ENCODE results near the gene MTG2.

The MTG2 gene

DNA sequence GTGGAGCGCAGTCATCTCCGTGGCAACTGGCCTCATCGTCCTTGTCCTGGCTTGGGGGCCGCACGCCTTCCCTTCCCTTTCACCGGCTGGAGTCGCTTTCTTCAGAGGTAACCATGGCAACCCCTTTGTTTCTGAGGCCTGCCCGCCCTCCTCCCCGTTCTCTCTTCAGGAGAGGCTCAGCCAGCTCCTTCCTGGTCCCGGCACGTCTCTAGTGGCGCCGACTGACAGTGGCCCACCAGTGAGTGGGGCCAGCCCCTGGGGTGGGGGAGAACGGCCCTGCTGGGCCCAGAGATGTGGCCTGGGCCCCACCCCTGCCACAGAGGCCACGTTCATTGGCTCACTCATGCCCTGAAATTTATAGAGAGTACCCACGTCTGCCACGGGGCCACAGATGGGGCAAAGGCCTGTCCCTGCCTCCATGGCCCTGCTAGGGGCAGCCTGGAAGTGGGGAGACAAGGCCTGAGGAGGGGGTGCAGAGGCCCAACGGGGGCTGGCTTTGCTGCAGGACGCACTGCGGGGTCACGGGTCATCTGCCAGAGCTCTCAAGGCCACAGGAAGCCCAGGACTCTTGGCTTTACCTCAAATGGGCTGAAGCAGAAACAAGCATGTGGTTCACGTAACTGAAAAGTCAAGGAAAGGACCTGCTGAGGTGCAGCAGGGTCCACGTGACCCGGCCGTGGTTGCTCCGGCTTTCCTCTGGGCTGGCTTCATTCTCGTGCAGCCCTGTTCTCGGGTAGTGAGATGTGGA is 54.1 kb downstream of the MTG2 start:
- no peak for DNase-seq

DNA sequence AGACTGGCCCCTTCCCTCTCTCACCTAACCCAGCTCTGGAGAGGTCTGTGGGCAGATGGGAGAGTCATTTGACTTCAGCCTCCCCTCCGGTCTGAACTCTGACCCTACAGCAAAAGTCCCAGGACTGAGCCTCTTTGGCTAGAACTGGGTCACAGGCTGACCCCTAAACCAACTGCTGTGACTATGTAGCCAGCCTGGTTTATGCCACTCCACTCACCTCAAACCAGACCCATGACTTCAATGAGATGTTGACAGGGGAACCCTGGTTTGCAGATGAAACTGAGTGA is 54.6 kb downstream of the MTG2 start:
- DNase-seq, result no peak

DNA sequence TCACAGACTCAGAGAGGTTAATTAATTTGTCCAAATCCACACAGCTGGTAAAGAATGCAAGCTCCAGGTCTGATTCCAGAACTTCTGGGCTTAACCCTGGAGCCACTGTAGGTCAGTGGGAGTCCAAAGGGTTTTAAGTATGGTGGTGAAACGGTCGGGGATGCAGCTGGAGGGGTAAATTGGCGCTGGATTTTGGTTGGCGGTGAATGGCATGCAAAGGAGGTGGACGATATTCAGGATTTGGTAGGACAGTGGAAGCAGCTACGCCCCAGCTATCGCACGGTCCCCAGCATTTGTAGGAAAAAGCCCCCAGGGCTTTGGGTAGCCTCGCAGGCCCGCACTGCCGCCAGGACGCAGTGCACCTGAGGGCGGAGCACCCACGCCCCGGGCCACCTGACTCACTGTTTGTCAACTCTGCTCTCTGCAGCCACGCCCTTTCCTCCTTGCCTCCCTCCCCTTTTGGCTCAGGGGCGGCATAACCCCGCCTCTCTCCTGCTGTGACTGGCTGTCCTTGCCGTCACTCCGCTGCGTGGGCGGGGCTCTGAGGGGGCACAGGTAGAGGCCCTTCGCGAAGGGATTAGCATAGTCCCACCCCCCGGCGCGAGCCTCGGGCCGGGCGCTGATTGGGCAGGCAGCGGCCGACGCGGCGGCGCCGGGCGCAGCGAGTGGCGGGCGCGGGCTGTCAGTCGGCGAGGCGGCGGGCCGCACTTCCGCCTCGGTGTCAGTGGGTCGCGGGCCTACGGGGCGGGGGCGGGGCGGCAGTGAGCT is 55.2 kb downstream of the MTG2 start, which contains the start of gene OSBPL2:
Gene OSBPL2 (plus strand): TSS at position 721 of the 768 bp plus-strand sequence. CDS start 17,664 bp downstream, outside the sequence.
- DNase-seq, result peak; percentile 92

DNA sequence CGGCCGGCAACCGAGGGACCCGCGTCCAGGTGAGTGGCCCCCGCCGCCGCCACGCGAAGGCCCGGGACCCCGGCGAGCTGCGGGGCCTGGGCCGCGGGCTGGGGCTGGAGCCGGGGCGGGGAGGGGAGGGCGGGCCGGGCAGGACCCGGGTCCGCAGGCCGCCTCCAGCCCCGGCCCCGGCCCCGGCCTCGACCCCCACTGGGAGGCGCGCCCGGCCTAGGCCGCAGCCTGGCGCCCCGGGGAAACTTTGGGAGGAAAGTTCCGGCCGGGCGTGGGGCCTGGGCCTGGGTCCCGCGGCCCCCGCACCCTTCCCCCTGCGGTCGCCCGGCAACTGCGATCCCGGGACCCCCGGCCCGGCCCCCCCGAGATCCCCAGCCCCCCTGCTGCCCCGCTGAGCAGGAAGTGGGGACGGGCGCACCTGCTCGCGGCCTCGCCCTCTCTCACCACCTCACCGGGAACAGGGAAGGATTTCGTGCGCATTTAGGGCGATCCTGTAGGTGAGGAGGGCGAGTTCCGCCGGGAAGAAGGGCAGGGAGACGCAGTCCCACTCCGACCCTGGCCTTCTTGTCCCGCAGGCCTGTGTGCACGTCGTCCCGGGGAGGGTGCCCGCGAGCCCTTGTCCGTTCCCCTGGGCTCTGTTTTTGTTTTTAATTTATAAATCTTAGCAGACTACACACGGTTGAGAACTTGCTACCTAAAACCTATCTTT is 55.9 kb downstream of the MTG2 start:
- no peak for DNase-seq

DNA sequence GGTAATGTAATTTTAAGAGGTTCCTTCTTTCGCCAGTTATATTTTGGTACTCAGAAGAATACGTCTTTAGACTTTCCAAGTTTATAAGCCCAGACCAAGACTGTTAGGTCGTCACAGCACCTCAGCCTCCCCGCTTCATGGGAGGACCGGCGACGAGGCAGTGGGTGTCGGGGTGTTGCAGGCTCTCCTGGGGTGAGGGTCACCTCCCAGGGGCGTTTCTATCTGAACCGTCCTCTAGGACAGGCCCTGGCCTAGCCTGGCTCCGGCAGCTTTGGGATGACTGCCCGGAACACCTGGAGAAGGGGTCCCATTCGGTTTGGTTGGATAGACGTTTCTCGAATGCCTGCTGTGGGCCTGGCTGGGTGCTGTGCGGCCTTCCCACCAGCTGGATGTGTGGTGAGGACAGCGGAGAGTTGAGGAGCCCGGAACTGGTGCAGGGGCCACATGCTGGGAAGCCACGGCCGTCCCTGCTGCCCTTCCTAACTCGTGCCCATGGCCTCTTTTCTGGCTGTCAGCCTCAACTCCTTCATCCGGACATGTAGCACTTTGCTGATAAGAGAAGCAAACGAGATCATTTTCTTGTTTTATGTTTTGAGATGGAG is 56.6 kb downstream of the MTG2 start:
- no peak for DNase-seq

DNA sequence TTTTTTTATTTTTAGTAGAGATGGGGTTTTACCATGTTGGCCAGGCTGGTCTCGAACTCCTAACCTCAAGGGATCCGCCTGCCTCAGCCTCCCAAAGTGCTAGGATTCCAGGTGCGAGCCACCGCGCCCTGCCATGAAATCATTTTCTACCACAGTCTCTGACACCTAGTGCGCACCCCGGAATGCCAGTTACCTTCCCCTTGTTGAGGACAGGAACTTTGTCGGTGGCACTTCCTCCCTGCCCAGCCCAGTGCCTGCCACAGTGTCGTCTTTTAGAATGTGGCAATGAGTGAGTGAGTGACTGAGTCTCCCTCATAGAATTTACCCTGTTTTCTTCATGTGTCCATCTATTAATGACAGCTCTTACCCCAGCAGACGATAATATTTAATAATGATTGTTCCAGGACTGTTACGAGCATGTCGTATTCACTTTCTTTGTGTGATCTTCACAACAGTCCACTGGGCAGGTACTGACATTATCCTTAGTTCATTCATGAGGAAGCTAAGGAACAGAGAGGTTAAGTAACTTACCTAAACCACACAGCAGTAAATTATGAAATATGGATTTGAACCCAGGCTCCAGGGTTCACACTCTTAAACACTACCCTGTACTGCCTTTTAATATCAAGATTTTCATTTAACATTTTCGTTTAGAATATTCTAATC is 57.3 kb downstream of the MTG2 start:
- no peak for DNase-seq

DNA sequence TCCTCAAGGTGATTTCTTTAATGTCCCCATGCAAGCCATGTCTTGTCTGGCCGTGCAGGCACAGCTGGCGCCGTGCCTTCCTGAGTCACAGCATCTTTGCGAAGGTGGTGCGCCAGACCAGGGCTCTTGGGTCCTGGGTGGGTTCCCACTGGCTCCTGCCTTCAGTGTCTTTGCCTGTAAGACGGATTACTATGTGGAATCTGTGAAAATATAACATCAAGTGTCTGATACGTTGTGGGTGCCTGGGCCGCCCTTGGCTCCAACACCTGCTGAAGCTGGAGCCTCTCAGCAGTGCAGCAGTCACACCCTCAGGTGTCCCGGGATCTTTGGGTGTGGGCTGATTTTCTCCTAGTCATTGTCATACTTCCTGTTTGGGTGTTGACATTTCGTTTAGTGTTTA is 58.7 kb downstream of the MTG2 start:
- no peak for DNase-seq

DNA sequence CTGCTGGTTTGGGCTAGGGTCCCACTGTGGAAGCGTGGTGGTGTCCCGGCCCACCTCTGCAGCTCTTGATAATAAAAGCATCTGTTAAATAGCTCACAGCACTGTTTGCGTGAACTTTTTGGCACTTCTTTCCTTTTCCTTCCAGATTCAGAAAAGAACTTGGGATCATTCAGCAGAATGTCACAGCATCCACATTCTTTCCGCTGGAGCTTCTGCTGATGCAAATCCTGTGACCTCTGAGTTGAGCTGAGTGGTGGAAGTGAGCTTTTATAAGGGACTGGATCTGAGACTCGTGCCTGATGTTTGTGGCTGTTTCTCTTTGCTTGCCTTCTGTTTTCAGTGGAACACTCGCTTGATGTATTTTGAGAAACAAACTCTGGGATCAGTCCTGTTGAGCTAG is 59.3 kb downstream of the MTG2 start:
- no peak for DNase-seq

DNA sequence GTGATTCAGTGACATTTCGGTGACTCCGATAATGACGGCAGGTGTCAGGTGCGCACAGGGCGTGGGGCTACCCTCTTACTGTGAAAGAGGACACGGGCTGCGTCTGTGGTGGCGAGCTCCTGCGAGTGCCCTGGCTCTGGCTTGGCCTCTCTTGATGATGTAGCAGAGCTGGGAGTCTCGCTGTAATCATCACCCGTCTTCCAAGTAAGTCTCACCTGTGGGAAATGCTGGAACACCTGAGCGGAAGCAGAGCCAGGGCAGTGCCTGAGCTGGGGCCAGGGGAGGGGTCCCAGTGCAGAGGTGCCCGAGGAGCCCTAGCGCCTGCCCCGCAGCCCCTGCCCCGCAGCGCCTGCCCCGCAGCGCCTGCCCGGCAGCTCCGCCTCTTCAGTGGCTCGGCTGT is 60.3 kb downstream of the MTG2 start:
- DNase-seq, result no peak

DNA sequence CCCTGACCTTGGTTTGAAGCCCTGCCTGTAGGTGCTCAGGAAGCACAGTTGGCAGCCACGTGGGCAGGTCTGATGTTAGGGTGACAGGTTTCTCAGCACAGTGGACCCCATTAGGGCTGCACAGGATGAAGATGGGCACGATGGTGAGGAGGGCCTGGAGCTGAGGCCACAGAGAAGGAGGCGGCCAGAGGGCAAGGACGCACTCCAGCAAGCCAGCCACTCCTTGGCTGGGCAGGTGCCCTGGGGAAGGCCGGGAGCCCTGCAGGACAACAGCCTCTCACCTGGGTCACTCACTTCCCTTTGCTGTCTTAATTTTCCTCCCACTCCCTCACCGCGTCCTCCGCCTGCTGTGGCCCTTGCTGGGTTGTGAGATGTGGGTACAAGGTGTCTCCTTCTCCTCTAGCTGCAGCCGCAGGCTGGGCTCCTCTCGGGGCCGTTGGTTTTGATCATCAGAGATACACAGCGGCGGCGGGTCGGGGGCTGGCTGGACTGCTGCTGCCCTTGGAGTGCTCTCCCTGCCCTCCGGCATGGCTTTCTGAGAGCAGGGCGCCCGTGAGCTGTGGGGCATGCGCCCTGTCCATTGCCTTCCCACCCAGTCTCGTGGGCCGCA is 61.2 kb downstream of the MTG2 start:
- no peak for DNase-seq

DNA sequence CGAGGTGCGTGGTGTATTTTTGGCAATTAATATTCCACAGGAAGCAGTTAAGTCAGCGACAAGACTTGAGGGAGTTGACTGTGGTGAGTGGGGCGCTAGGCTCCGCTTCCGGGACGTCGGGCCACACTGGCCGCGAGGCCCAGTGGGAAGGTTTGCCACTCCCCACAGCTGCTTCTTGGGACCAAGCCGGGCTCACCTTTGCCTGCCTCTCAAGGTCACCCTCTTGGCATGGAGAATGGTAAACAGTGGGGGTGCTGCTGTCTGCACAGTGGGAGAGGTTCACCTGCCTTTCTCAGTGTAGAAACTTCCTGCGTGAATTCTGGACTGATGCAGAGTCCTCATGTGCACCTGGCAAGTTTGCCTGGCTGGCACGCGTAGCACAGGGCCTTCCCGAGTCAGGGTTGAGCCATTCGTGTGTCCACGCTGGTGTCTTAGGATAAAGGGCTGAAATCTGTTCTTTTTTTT is 61.8 kb downstream of the MTG2 start:
- DNase-seq, result no peak

DNA sequence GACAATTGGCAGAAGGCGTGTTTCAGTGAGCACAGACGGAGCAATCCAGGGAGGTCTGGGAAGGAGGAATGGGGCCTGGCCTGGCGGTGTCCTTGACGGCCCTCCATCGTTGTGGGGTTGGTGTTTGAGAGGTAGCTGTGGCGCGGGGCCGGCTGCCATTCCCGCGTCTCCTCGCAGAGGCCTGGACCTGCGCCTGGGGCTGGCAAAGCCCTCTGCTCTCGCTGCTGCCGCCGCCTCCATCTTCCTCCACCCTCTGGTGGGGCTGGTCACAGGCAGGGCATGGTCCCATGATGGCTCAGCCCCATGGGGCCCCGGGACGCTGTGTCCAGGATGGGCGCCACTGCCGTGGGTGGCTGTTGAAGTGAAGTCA is 63.1 kb downstream of the MTG2 start:
- DNase-seq, result no peak

DNA sequence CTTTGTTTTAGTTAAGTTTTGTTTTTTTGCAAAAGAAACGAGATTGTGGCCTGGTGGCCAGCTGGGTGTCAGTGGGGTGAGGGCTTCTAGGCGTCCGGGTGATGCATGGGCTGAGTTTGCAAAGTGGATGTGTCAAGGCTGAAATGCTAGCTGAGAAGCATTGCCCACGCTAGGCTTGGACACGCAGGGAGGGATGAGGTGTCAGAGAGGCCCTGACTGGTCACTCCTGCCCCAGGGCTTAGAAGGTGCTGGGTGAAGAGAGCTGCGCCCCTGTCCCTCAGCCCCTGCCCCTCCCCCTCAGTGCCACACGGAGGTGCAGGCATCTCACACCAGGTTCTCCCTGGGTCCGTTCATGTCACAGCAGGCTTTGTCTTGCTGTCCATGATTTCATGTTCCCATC is 63.6 kb downstream of the MTG2 start:
- DNase-seq, result no peak

DNA sequence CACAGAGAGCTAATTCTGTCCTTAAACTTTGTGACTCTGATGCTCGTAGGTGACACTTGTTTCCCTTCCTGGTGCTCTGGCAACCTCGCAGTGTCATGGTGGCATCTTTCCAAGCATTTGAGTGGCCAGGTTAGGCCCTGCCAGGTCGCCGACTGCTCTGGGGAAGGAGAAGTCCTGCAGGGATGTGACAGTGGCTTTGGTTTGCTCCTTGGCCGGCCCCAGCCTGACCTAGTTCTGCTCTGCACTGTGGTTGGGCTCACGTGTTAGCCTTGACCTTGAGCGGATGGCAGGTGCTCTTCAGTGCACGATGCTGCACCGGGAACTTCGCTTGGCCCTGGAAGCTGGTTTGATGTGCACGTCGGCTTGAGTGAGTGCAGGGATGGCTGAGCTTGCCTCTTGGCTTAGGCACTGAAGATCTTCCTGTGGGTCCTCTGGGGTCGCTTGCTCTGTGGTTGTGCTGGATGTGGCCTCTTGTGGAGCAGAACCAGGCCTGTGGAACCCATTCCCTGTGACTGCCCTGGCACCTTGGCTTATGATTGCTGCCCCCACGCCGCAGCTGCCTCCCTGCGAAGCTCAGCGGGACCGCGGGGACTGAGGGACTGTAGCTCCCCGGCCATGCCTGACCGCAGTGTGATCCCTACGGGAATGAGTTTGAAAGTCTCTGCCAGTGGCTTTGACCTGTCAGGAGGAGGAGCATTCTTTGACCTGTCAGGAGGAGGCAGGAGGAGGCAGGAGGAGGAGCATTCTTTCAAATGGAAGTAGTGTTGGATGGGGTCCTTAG is 64.2 kb downstream of the MTG2 start:
- DNase-seq, result no peak

DNA sequence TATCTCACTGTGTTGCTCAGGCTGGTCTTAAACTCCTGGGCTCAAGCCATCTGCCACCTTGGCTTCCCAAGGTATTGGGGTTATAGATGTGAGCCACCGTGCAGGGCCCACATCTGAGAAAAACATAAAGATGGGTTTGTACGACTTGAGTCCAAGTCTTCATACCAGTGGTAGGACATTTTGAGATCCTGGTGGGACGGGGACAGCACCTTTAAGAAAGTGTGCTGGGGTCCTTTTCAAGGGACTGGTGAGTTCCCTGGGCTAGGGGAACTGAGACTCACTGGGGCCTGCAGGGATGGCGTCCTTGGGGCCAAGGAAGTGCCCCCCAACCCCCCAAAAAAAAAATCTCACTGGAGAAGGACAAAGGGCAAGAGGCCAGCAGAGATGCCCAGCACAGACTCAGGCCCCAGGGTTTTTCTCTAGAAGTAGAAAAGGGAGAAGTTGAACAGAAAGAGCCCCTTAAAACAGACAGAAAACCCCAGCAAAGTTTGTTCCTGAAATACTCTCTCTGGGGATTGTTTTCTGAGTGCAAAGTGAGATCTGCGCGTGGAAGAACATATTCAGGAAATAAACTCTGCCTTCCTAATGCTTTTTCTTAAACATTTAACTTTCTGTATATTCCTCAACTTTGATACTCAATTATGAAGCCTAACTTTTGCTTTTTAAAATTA is 66.2 kb downstream of the MTG2 start:
- no peak for DNase-seq

DNA sequence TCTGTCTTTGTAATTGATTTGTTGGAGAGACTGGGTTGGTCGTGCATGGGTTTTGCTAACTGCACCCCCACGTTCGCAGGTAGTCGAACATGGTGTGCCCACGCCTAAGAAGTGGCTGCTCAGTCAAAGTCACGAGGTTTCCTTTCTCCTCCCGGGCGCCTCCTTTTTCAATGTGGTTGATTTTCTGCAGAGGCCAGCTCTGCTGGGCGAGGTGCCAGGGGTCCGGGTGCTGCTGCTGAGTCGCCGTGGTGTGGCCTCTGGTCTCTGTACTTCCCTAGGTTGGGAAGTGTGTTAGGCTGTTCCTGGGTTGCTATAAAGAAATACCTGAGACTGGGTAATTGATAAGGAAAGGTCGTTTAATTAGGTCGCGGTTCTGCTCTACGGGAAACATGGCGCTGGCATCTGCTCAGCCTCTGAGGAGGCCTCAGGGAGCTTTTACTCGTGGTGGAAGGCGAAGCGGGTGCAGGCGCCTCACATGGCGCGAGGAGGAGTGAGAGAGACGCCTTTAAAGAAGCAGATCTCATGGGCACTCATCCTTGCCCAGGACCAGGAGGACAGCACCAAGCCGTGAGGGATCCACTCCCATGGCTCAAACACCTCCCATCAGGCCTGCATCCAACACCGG is 69.6 kb downstream of the MTG2 start:
- DNase-seq, result no peak

Measured in NCI-H1694 (cell line).